Motor neuron (in vitro differentiated cells): ENCODE measurements around the gene LMF1. TPM values are rescaled to one million over a fixed set of nuclear protein-coding genes. Genes with fewer than 3 reads are reported as not detected.

Source experiments
- ATAC-seq, 8 experiments: fragments of 200-7000 bp; cut with Tn5 transposase; replicated peaks in 6 of 8; 2 replicates each; pipeline ENCODE4 v1.8.0; 2021; ENCODE audit warnings: mild to moderate bottlenecking in 8 of 8, moderate library complexity in 8 of 8
- H3K27ac ChIP-seq, 2 donors: fragments of 250-450 bp; sonication (Bioruptor Pico); 2 replicates each; pipeline ENCODE4 v1.9.0; 2021; ENCODE audit warnings: antibody characterized with exemption in 2 of 2, mild to moderate bottlenecking in 2 of 2, moderate library complexity in 1 of 2
- H3K4me1 ChIP-seq, 2 donors: fragments of 250-450 bp; sonication (Bioruptor Pico); replicated peaks in 1 of 2; 2 replicates each; pipeline ENCODE4 v1.6.1; 2021; ENCODE audit warnings: antibody characterized with exemption in 2 of 2, mild to moderate bottlenecking in 2 of 2, moderate library complexity in 1 of 2
- H3K4me3 ChIP-seq, 5 donors: fragments of 250-450 bp; sonication (Bioruptor Pico); 2 replicates each; pipeline ENCODE4 v1.9.0; 2021; ENCODE audit warnings: antibody characterized with exemption in 5 of 5, mild to moderate bottlenecking in 5 of 5, moderate library complexity in 4 of 5
- WGBS, 10 experiments: fragments of 450-650 bp; shearing (Covaris generic); methylation state at CpG; one replicate each; pipeline ENCODE4 v1.0.0; 2022; 5-methylcytosine and 5-hydroxymethylcytosine counted together
- in situ Hi-C, 9 experiments: fragments of 400-800 bp; cut with MboI; loops; one replicate each; pipeline ENCODE4 v1.15.0; 2021; ENCODE audit warnings: low sequenced_read_pairs in 9 of 9, low pct_unique_long_range_greater_than_20kb in 2 of 9; ENCODE audit not compliant: unreplicated experiment in 9 of 9
- total RNA-seq, 8 experiments: library from RNA; unstranded; fragments of 300-600 nt; gene quantifications; 2 replicates each; pipeline versions ENCODE4 v1.2.3 to v1.2.4, GENCODE V29; 2022

LMF1 gene
- total RNA-seq, 8 experiments from 2014 or later = 5.1 to 20.0 (median 9.2) TPM

DNA sequence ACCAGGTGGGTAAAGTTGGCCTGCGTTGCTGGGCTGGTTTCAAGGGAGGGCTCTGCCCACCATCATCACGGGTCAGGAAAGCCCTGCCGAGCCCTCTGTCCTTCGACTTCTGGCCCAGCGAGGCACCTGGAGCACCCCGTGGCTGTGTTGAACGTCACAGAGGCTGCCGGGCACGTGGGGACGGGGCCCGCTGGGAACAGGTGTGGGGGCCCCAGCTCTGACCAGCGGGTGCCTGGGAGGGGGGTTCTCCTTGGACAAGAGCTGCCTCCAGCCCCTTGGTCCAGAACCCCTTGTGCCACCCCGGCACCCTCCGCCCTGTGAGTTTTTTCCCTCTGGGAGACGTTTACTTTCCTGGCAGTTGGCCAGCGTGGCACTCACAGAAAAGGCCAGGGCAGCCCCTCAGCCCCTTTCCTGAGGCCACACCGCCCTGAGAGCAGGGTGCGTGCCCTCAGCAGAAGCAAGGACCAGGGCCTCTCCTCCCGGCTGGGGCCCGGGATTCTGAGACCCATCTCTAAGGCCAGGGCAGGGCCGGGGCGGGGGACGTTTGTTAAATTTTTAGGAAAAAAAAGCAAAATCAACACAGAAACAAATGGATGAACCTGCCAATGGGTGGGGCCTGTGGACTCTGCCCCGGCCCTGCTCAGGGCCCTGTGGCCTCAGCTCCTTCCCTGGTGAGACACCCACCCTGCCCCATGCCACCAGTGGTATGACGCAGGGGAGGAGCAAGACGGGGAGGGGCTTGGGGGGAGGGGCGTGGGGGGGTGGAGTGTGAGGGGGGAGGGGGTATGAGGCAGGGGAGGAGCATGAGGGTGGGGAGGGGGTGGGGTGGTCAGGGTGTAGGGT, 139.0 kb downstream of the LMF1 start:
- 75% methylated on average over 5 of the region's 27 CpGs; no CpG with 5 or more reads in 9 of the 10 experiments for WGBS, 10 experiments
- no peak overlapping the region for H3K27ac ChIP-seq
- no peak overlapping the region for H3K4me3 ChIP-seq
- H3K4me1 ChIP-seq = no peaks in the 10 kb centered on the region
- in situ Hi-C loops = no loop called here
- ATAC-seq = peak in 1 of 8 experiments; percentile 8

- in situ Hi-C loops = no loop called here
- no peaks in the 10 kb centered on the region for H3K4me1 ChIP-seq
Measured at GRCh38 chr16:830871-831570, 139.8 kb downstream of the LMF1 start.

GRCh38 chr16:830107-830870, 140.5 kb downstream of the LMF1 start:
- Histone ChIP-seq H3K27ac (no peak overlapping the region), H3K4me1 (peaks cover 0 to 7% of the 10 kb centered on the region in 2 donors), H3K4me3 (no peak overlapping the region)
- in situ Hi-C loops = no loop called here
- no peak for ATAC-seq
- WGBS, 10 experiments = 47 to 98% (median 87%) methylated on average over 4 to 17 of the region's 43 CpGs; no CpG with 5 or more reads in 3 of the 10 experiments

More at GRCh38 chr16:830871-831570, 139.8 kb downstream of the LMF1 start:
- ATAC-seq = no peak
- WGBS, 10 experiments = 44 to 90% (median 80%) methylated on average over 1 to 13 of the region's 24 CpGs; no CpG with 5 or more reads in 1 of the 10 experiments
- Histone ChIP-seq H3K4me3 (no peak overlapping the region), H3K27ac (no peak overlapping the region)

GRCh38 chr16:828891-829290, 141.9 kb downstream of the LMF1 start:
- peak in 1 of 8 experiments; percentile 12 for ATAC-seq
- Histone ChIP-seq H3K4me1 (peaks cover 0 to 11% of the 10 kb centered on the region in 2 donors), H3K4me3 (no peak overlapping the region), H3K27ac (no peak overlapping the region)
- 60% methylated on average over 2 of the region's 17 CpGs; no CpG with 5 or more reads in 9 of the 10 experiments for WGBS, 10 experiments
- in situ Hi-C loops = no loop called here

GRCh38 chr16:827513-827912, 143.3 kb downstream of the LMF1 start:
- in situ Hi-C loops = no loop called here
- ATAC-seq = no peak
- 0 to 100% (median 89%) methylated on average over 1 to 11 of the region's 24 CpGs; no CpG with 5 or more reads in 5 of the 10 experiments for WGBS, 10 experiments
- peaks cover 0 to 11% of the 10 kb centered on the region in 2 donors for H3K4me1 ChIP-seq
- H3K27ac ChIP-seq = no peak overlapping the region
- no peak overlapping the region for H3K4me3 ChIP-seq

- peak overlapping the region in 1 of 2 donors; percentile 28 for H3K27ac ChIP-seq
- in situ Hi-C loops = no loop called here
- no peak overlapping the region for H3K4me3 ChIP-seq
- peak; percentile 32 to 94 (median 72) for ATAC-seq
- 11 to 100% (median 70%) methylated on average over 1 to 18 of the region's 36 CpGs for WGBS, 10 experiments
- H3K4me1 ChIP-seq = peaks cover 0 to 11% of the 10 kb centered on the region in 2 donors
Measured at GRCh38 chr16:825341-826061, 145.3 kb downstream of the LMF1 start.

GRCh38 chr16:824601-825000, 146.2 kb downstream of the LMF1 start:
- no peak overlapping the region for H3K4me3 ChIP-seq
- in situ Hi-C loops = loop anchor here in 5 of 9 experiments (25.0 kb wide), 1 partner anchor 238 kb away; the partner anchor contains the start of gene SSTR5 (in 5 of the 5)
- H3K4me1 ChIP-seq = peaks cover 0 to 11% of the 10 kb centered on the region in 2 donors
- ATAC-seq = no peak
- H3K27ac ChIP-seq = no peak overlapping the region
- WGBS, 10 experiments = no CpG with 5 or more reads among the region's 25 CpGs

GRCh38 chr16:824194-824593, 146.6 kb downstream of the LMF1 start:
- Histone ChIP-seq H3K27ac (no peak overlapping the region), H3K4me1 (peaks cover 0 to 11% of the 10 kb centered on the region in 2 donors), H3K4me3 (no peak overlapping the region)
- ATAC-seq = no peak
- 86% methylated on average over 11 of the region's 22 CpGs; no CpG with 5 or more reads in 9 of the 10 experiments for WGBS, 10 experiments
- in situ Hi-C loops = loop anchor here in 5 of 9 experiments (25.0 kb wide), 1 partner anchor 238 kb away; the partner anchor contains the start of gene SSTR5 (in 5 of the 5)

GRCh38 chr16:822909-823297, 147.9 kb downstream of the LMF1 start:
- H3K27ac ChIP-seq = no peak overlapping the region
- WGBS, 10 experiments = 65 to 100% (median 84%) methylated on average over 1 to 6 of the region's 9 CpGs; no CpG with 5 or more reads in 4 of the 10 experiments
- no peak for ATAC-seq
- H3K4me1 ChIP-seq = peaks cover 2 to 11% of the 10 kb centered on the region in 2 donors
- no peak overlapping the region for H3K4me3 ChIP-seq
- in situ Hi-C loops = loop anchor here in 5 of 9 experiments (25.0 kb wide), 1 partner anchor 239 kb away; the partner anchor contains the start of gene SSTR5 (in 5 of the 5)

GRCh38 chr16:822174-822908, 148.4 kb downstream of the LMF1 start:
- WGBS, 10 experiments = 43 to 84% (median 69%) methylated on average over 2 to 11 of the region's 21 CpGs; no CpG with 5 or more reads in 6 of the 10 experiments
- in situ Hi-C loops = loop anchor here in 5 of 9 experiments (25.0 kb wide), 1 partner anchor 240 kb away; the partner anchor contains the start of gene SSTR5 (in 5 of the 5)
- peaks cover 2 to 16% of the 10 kb centered on the region in 2 donors for H3K4me1 ChIP-seq

DNA sequence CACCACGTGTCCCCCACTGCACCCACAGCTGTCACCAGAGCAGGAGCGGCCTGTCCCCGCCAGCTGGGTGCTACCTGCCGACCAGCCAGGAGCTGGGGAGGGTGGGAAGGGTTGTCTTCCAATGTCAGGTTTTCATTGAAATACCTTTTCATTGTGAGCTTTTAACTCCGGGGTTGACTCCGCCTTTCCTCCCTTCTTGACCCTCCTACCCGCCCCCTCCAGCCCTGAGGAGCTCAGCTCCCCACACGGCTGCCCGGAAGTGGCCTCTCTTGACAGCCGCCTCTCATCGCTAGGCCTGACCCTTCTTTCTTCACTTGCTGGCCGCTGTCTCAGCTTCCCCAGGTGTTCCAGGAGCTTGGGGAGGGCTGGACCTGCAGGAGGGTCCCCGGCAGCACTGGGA, 149.0 kb downstream of the LMF1 start:
- in situ Hi-C loops = loop anchor here in 5 of 9 experiments (25.0 kb wide), 1 partner anchor 241 kb away; the partner anchor contains the start of gene SSTR5 (in 5 of the 5)
- Histone ChIP-seq H3K4me3 (no peak overlapping the region), H3K27ac (no peak overlapping the region), H3K4me1 (peaks cover 2 to 21% of the 10 kb centered on the region in 2 donors)
- ATAC-seq = no peak
- 58 to 82% (median 70%) methylated on average over 2 to 4 of the region's 13 CpGs; no CpG with 5 or more reads in 6 of the 10 experiments for WGBS, 10 experiments

More at GRCh38 chr16:822174-822908, 148.4 kb downstream of the LMF1 start:
- ATAC-seq = peak in 1 of 8 experiments; percentile 33
- no peak overlapping the region for H3K4me3 ChIP-seq
- no peak overlapping the region for H3K27ac ChIP-seq
